ENCODE data around the gene NUCKS1. TPM values are rescaled to one million over a fixed set of nuclear protein-coding genes. Genes with fewer than 3 reads are reported as not detected.

NUCKS1 gene
- total RNA-seq, 4 donors from 2014 or later: 130 to 180 (median 138) TPM

GRCh38 chr1:205692423-205692822 is 57.6 kb downstream of the NUCKS1 start:
- ATAC-seq: no peak
- Histone ChIP-seq H3K9me3 (no peaks in the 10 kb centered on the region), H3K27me3 (no peaks in the 10 kb centered on the region), H3K27ac (no peak overlapping the region), H3K36me3 (no peaks in the 10 kb centered on the region), H3K4me1 (no peaks in the 10 kb centered on the region), H3K4me3 (no peak overlapping the region)
- 100% methylated on average over 1 to 2 of the region's 6 CpGs for WGBS, 2 donors (ENCODE audit: low coverage in 1 of 2)
- TF ChIP-seq EP300 (IDR thresholded peaks at IDR 0.05) (no peak), CTCF (IDR thresholded peaks at IDR 0.05) (no peak), POLR2A (IDR thresholded peaks at IDR 0.05) (no peak), POLR2AphosphoS5 (IDR thresholded peaks at IDR 0.05) (no peak)

GRCh38 chr1:205690122-205690756 is 59.7 kb downstream of the NUCKS1 start:
- Histone ChIP-seq H3K27ac (no peak overlapping the region), H3K4me1 (no peaks in the 10 kb centered on the region), H3K9me3 (no peaks in the 10 kb centered on the region), H3K36me3 (no peaks in the 10 kb centered on the region), H3K27me3 (no peaks in the 10 kb centered on the region), H3K4me3 (no peak overlapping the region)
- no peak for ATAC-seq
- WGBS, 2 donors (ENCODE audit: low coverage in 1 of 2): 22 to 76% methylated on average over 1 to 6 of the region's 8 CpGs
- TF ChIP-seq POLR2AphosphoS5 (IDR thresholded peaks at IDR 0.05) (no peak), POLR2A (IDR thresholded peaks at IDR 0.05) (no peak), CTCF (IDR thresholded peaks at IDR 0.05) (no peak), EP300 (IDR thresholded peaks at IDR 0.05) (no peak)

GRCh38 chr1:205689479-205689878 is 60.5 kb downstream of the NUCKS1 start:
- H3K4me3 ChIP-seq: no peak overlapping the region
- no peak overlapping the region for H3K27ac ChIP-seq
- TF ChIP-seq EP300 (IDR thresholded peaks at IDR 0.05) (no peak), POLR2AphosphoS5 (IDR thresholded peaks at IDR 0.05) (no peak), POLR2A (IDR thresholded peaks at IDR 0.05) (no peak), CTCF (IDR thresholded peaks at IDR 0.05) (no peak)
- no peak for ATAC-seq
- H3K36me3 ChIP-seq: no peaks in the 10 kb centered on the region
- no peaks in the 10 kb centered on the region for H3K4me1 ChIP-seq
- WGBS, 2 donors (ENCODE audit: low coverage in 1 of 2): 88 to 92% methylated on average over 2 to 5 of the region's 5 CpGs
- no peaks in the 10 kb centered on the region for H3K27me3 ChIP-seq
- H3K9me3 ChIP-seq: no peaks in the 10 kb centered on the region

- no peaks in the 10 kb centered on the region for H3K9me3 ChIP-seq
- no peak overlapping the region for H3K4me3 ChIP-seq
- WGBS, 2 donors (ENCODE audit: low coverage in 1 of 2): 64 to 77% methylated on average over 3 to 7 of the region's 7 CpGs
- no peak overlapping the region for H3K27ac ChIP-seq
- no peaks in the 10 kb centered on the region for H3K36me3 ChIP-seq
- H3K4me1 ChIP-seq: no peaks in the 10 kb centered on the region
- no peak for ATAC-seq
- H3K27me3 ChIP-seq: no peaks in the 10 kb centered on the region
- TF ChIP-seq POLR2AphosphoS5 (IDR thresholded peaks at IDR 0.05): no peak
- no peak for TF ChIP-seq POLR2A (IDR thresholded peaks at IDR 0.05)
- no peak for TF ChIP-seq CTCF (IDR thresholded peaks at IDR 0.05)
These were observed 61.6 kb downstream of the NUCKS1 start for GRCh38 chr1:205688171-205689080.
